Ecto neural progenitor cell (in vitro differentiated cells): ENCODE results near the gene RBP5.
"Not testable (repeated sequence)": the region's sequence is repeated elsewhere in the genome, so short reads cannot be mapped to it uniquely, and the experiment has no call there.

Experiments
- DNase-seq: peaks from one replicate; pipeline ENCODE4 v3.0.0-alpha.2; 2018; ENCODE audit warnings: low spot score

The RBP5 gene

GRCh38 chr12:7122811-7123769 is 5.6 kb downstream of the RBP5 start:
- no peak for DNase-seq

- no peak for DNase-seq
These were observed 7.4 kb downstream of the RBP5 start for GRCh38 chr12:7121324-7121723.

GRCh38 chr12:7120166-7120565 is 8.5 kb downstream of the RBP5 start:
- DNase-seq = no peak

- DNase-seq = no peak
These were observed 9.8 kb downstream of the RBP5 start for GRCh38 chr12:7118881-7119280.

GRCh38 chr12:7117670-7118069 is 11.0 kb downstream of the RBP5 start:
- no peak for DNase-seq

GRCh38 chr12:7116916-7117315 is 11.8 kb downstream of the RBP5 start:
- no peak for DNase-seq

GRCh38 chr12:7116196-7116595 is 12.5 kb downstream of the RBP5 start:
- DNase-seq = no peak

GRCh38 chr12:7114851-7115250 is 13.8 kb downstream of the RBP5 start:
- DNase-seq = no peak

- DNase-seq = no peak
These were observed 14.7 kb downstream of the RBP5 start for GRCh38 chr12:7114008-7114407.

- no peak for DNase-seq
These were observed 15.3 kb downstream of the RBP5 start for GRCh38 chr12:7113389-7113871.

- no peak for DNase-seq
These were observed 16.6 kb downstream of the RBP5 start for GRCh38 chr12:7112041-7112440.

- no peak for DNase-seq
These were observed 18.0 kb downstream of the RBP5 start for GRCh38 chr12:7110661-7111060.

- DNase-seq = no peak
These were observed 19.1 kb downstream of the RBP5 start for GRCh38 chr12:7109572-7109920.

- peak; percentile 94 for DNase-seq
These were observed 19.7 kb downstream of the RBP5 start, which contains the start of gene C1RL for GRCh38 chr12:7108796-7109571. C1RL (minus strand) TSS chr12:7109214; CDS start chr12:7109180, 34 bp downstream.

GRCh38 chr12:7108003-7108795 is 20.5 kb downstream of the RBP5 start:
- peak; percentile 78 for DNase-seq

GRCh38 chr12:7107636-7108002 is 21.1 kb downstream of the RBP5 start:
- no peak for DNase-seq

GRCh38 chr12:7107181-7107580 is 21.5 kb downstream of the RBP5 start:
- not testable (repeated sequence) for DNase-seq

- DNase-seq = no peak
These were observed 22.6 kb downstream of the RBP5 start for GRCh38 chr12:7106082-7106481.

GRCh38 chr12:7103837-7104584 is 24.7 kb downstream of the RBP5 start:
- DNase-seq = no peak

GRCh38 chr12:7102582-7102981 is 26.1 kb downstream of the RBP5 start:
- no peak for DNase-seq

GRCh38 chr12:7101694-7102131 is 27.0 kb downstream of the RBP5 start:
- DNase-seq = no peak
